RWPE1 (cell line): ENCODE results near the gene RTP2.
A peak's percentile ranks its signal among the peaks of the same experiment; 100 is the strongest.

ENCODE experiments used
- CTCF ChIA-PET: fragments of 350-600 bp; sonication (Branson Sonifier 250); formaldehyde crosslinking; extraction: SDS; loops from one replicate; lab custom pipeline; 2021; lab: Yijun Ruan, JAX
- POLR2A ChIA-PET: fragments of 400-600 bp; formaldehyde crosslinking; extraction: SDS; loops from one replicate; lab custom pipeline; 2020; ENCODE audit warnings: antibody characterized with exemption; ENCODE audit not compliant: low non-redundant PET; lab: Yijun Ruan, JAX
- DNase-seq: peaks from one replicate; pipeline ENCODE4 v3.0.0; 2012; ENCODE audit warnings: low spot score
- H3K27ac ChIP-seq: fragments of 450-650 bp; 2 replicates; pipeline ENCODE4 v1.5.1; 2017
- CTCF ChIP-seq: fragments of 450-650 bp; conservative IDR thresholded peaks from 2 replicates; pipeline ENCODE4 v1.5.1; 2017; ENCODE audit warnings: low read depth, mild to moderate bottlenecking

The RTP2 gene

GRCh38 chr3:187738331-187739093 is 36.2 kb upstream of the RTP2 start:
- POLR2A ChIA-PET = interaction anchor here (0.6 kb wide), 1 partner anchor 1398 kb away, joined by 3 read pairs; no protein-coding TSS in a partner anchor
- H3K27ac ChIP-seq = peak overlapping the region; percentile 97
- TF ChIP-seq CTCF = peak; percentile 73
- CTCF ChIA-PET = interaction anchor here (0.5 to 3.9 kb wide), 14 partner anchors 9 to 1507 kb away, joined by 3 to 87 read pairs (median 4); no protein-coding TSS in a partner anchor
- peak; percentile 92 for DNase-seq

- ChIA-PET POLR2A (interaction anchor here (0.6 kb wide), 1 partner anchor 1399 kb away, joined by 3 read pairs; no protein-coding TSS in a partner anchor), CTCF (interaction anchor here (0.5 to 3.9 kb wide), 8 partner anchors 10 to 1507 kb away, joined by 3 to 87 read pairs (median 4); no protein-coding TSS in a partner anchor)
- DNase-seq = no peak
- peak overlapping the region; percentile 97 for H3K27ac ChIP-seq
- no peak for TF ChIP-seq CTCF
Measured at GRCh38 chr3:187738071-187738330, 35.6 kb upstream of the RTP2 start.

GRCh38 chr3:187737368-187738070 is 35.2 kb upstream of the RTP2 start:
- ChIA-PET POLR2A (interaction anchor here (0.6 kb wide), 1 partner anchor 1399 kb away, joined by 3 read pairs; no protein-coding TSS in a partner anchor), CTCF (interaction anchor here (0.5 to 3.9 kb wide), 8 partner anchors 10 to 1506 kb away, joined by 3 to 87 read pairs (median 4); no protein-coding TSS in a partner anchor)
- no peak for TF ChIP-seq CTCF
- H3K27ac ChIP-seq = peak overlapping the region; percentile 97
- DNase-seq = peak; percentile 68

GRCh38 chr3:187737006-187737367 is 34.6 kb upstream of the RTP2 start:
- H3K27ac ChIP-seq = peak overlapping the region; percentile 97
- TF ChIP-seq CTCF = no peak
- ChIA-PET POLR2A (no interaction called here), CTCF (interaction anchor here (0.6 kb wide), 1 partner anchor 1216 kb away, joined by 3 read pairs; no protein-coding TSS in a partner anchor)
- no peak for DNase-seq

- peak overlapping the region; percentile 97 for H3K27ac ChIP-seq
- ChIA-PET POLR2A (no interaction called here), CTCF (no interaction called here)
- no peak for DNase-seq
- no peak for TF ChIP-seq CTCF
Measured at GRCh38 chr3:187736418-187736871, 34.1 kb upstream of the RTP2 start.

- ChIA-PET POLR2A (no interaction called here), CTCF (interaction anchor here (0.5 to 0.8 kb wide), 3 partner anchors 13 to 1263 kb away, joined by 3 read pairs; no protein-coding TSS in a partner anchor)
- no peak for TF ChIP-seq CTCF
- H3K27ac ChIP-seq = no peak overlapping the region
- no peak for DNase-seq
Measured at GRCh38 chr3:187735837-187736236, 33.5 kb upstream of the RTP2 start.
